ENCODE results near the gene ALG14. TPM values are rescaled to one million over a fixed set of nuclear protein-coding genes. Genes with fewer than 3 reads are reported as not detected.

ALG14 gene
- total and polyA plus RNA-seq, 2 donors (not counting 3 experiments of a cell fraction or from before 2014, with no cell fraction given), result 2.6 to 8.6 TPM

- H3K27ac ChIP-seq (ENCODE audit: insufficient read depth, low read depth, low read length), result no peak overlapping the region
- H3K79me2 ChIP-seq (ENCODE audit: control insufficient read depth, insufficient read depth, low read length), result no peaks in the 10 kb centered on the region
- no peaks in the 10 kb centered on the region for H3K36me3 ChIP-seq (ENCODE audit: control insufficient read depth in 2 of 2, extremely low read depth in 1 of 2, insufficient read depth in 2 of 2, low read length in 2 of 2)
- intact Hi-C loops (cut with micrococcal nuclease), result no loop called here
- H3K9me1 ChIP-seq (replicated peaks; ENCODE audit: control insufficient read depth, extremely low read depth, insufficient read depth, low read length), result no peaks in the 10 kb centered on the region
- ChIA-PET POLR2A (no interaction called here), CTCF (no interaction called here)
- TF ChIP-seq MAX (IDR thresholded peaks at IDR 0.05; ENCODE audit: insufficient read depth, insufficient read length) (no peak), POLR2AphosphoS5 (IDR thresholded peaks at IDR 0.05; ENCODE audit: insufficient read depth, low read depth, low read length) (no peak), FOS (IDR thresholded peaks at IDR 0.05; ENCODE audit: borderline replicate concordance, insufficient read depth, low read length) (no peak)
- no peak for DNase-seq (ENCODE audit: low read depth, low spot score)
- no peaks in the 10 kb centered on the region for H3K9me3 ChIP-seq (replicated peaks; ENCODE audit: control insufficient read depth, insufficient read depth, low read length)
- H2AFZ ChIP-seq (ENCODE audit: low read depth, low read length), result no peak overlapping the region
- H3K4me1 ChIP-seq (ENCODE audit: control insufficient read depth, extremely low read depth, insufficient read depth, low read length), result peaks cover 16% of the 10 kb centered on the region
- dilution Hi-C loops (cut with MboI; ENCODE audit: extremely low pct_ligation_motif_present, low sequenced_read_pairs), result no loop called here
- H3K4me3 ChIP-seq (replicated peaks in 1 of 3; ENCODE audit: insufficient read depth in 1 of 3, low read depth in 1 of 3, low read length in 3 of 3), result no peak overlapping the region
- H3K4me2 ChIP-seq (ENCODE audit: insufficient read depth, low read length), result no peak overlapping the region
- H3K27me3 ChIP-seq (ENCODE audit: control insufficient read depth in 2 of 2, insufficient read depth in 2 of 2, low read length in 2 of 2), result no peaks in the 10 kb centered on the region
- H4K20me1 ChIP-seq (replicated peaks; ENCODE audit: control insufficient read depth, extremely low read depth, insufficient read depth, low read length), result no peaks in the 10 kb centered on the region
- no TSS peak for BruUV-seq (replicated peaks)
- H3K9ac ChIP-seq (replicated peaks; ENCODE audit: extremely low read depth, insufficient read depth, low read length), result no peak overlapping the region
- no peak for FAIRE-seq
These were observed 17.0 kb upstream of the ALG14 start for GRCh38 chr1:95089650-95090287.

- FAIRE-seq (no peak), DNase-seq (ENCODE audit: low read depth, low spot score) (no peak)
- H3K4me1 ChIP-seq (ENCODE audit: control insufficient read depth, extremely low read depth, insufficient read depth, low read length), result peaks cover 16% of the 10 kb centered on the region
- H3K36me3 ChIP-seq (ENCODE audit: control insufficient read depth in 2 of 2, extremely low read depth in 1 of 2, insufficient read depth in 2 of 2, low read length in 2 of 2), result no peaks in the 10 kb centered on the region
- no peaks in the 10 kb centered on the region for H3K9me3 ChIP-seq (replicated peaks; ENCODE audit: control insufficient read depth, insufficient read depth, low read length)
- no peak overlapping the region for H3K9ac ChIP-seq (replicated peaks; ENCODE audit: extremely low read depth, insufficient read depth, low read length)
- TF ChIP-seq JUN (IDR thresholded peaks at IDR 0.05; ENCODE audit: borderline replicate concordance, insufficient read depth, insufficient read length, low read depth) (no peak), MAX (IDR thresholded peaks at IDR 0.05; ENCODE audit: insufficient read depth, insufficient read length) (no peak), POLR2A (IDR thresholded peaks at IDR 0.05; ENCODE audit: low read depth, low read length) (no peak), FOS (IDR thresholded peaks at IDR 0.05; ENCODE audit: borderline replicate concordance, insufficient read depth, low read length) (no peak), POLR2AphosphoS5 (IDR thresholded peaks at IDR 0.05; ENCODE audit: insufficient read depth, low read depth, low read length) (no peak), EZH2 (IDR thresholded peaks at IDR 0.05; ENCODE audit: borderline replicate concordance, low read depth, low read length, severe bottlenecking) (no peak), MYC (IDR thresholded peaks at IDR 0.05; ENCODE audit: low read depth, low read length) (no peak)
- dilution Hi-C loops (cut with MboI; ENCODE audit: extremely low pct_ligation_motif_present, low sequenced_read_pairs) (no loop called here), intact Hi-C loops (cut with micrococcal nuclease) (no loop called here)
- H4K20me1 ChIP-seq (replicated peaks; ENCODE audit: control insufficient read depth, extremely low read depth, insufficient read depth, low read length), result no peaks in the 10 kb centered on the region
- H3K4me3 ChIP-seq (replicated peaks in 1 of 3; ENCODE audit: insufficient read depth in 1 of 3, low read depth in 1 of 3, low read length in 3 of 3), result no peak overlapping the region
- no peak overlapping the region for H3K27ac ChIP-seq (ENCODE audit: insufficient read depth, low read depth, low read length)
- POLR2A ChIA-PET, result no interaction called here
- no peaks in the 10 kb centered on the region for H3K27me3 ChIP-seq (ENCODE audit: control insufficient read depth in 2 of 2, insufficient read depth in 2 of 2, low read length in 2 of 2)
- H3K9me1 ChIP-seq (replicated peaks; ENCODE audit: control insufficient read depth, extremely low read depth, insufficient read depth, low read length), result no peaks in the 10 kb centered on the region
- H2AFZ ChIP-seq (ENCODE audit: low read depth, low read length), result no peak overlapping the region
- no peaks in the 10 kb centered on the region for H3K79me2 ChIP-seq (ENCODE audit: control insufficient read depth, insufficient read depth, low read length)
- no TSS peak for BruUV-seq (replicated peaks)
- CTCF ChIA-PET, result interaction anchor here (0.9 to 2.3 kb wide), 2 partner anchors 14 to 146 kb away, joined by 4 to 17 read pairs; partner anchors contain the start of gene RWDD3
- no peak overlapping the region for H3K4me2 ChIP-seq (ENCODE audit: insufficient read depth, low read length)
These were observed 15.6 kb upstream of the ALG14 start for GRCh38 chr1:95088303-95088702.

All from endothelial cell of umbilical vein (primary cell).